ENCODE results near the gene OR2V1.
A peak's percentile ranks its signal among the peaks of the same experiment; 100 is the strongest.
"Not testable (repeated sequence)": the region's sequence is repeated elsewhere in the genome, so short reads cannot be mapped to it uniquely, and the experiment has no call there.

Gene OR2V1

GRCh38 chr5:181133083-181133482 lies 2.1 kb upstream of the OR2V1 start:
- no peak for DNase-seq (ENCODE audit: low read depth)
- no peak overlapping the region for H3K4me3 ChIP-seq (ENCODE audit: low read depth, low read length)

DNA sequence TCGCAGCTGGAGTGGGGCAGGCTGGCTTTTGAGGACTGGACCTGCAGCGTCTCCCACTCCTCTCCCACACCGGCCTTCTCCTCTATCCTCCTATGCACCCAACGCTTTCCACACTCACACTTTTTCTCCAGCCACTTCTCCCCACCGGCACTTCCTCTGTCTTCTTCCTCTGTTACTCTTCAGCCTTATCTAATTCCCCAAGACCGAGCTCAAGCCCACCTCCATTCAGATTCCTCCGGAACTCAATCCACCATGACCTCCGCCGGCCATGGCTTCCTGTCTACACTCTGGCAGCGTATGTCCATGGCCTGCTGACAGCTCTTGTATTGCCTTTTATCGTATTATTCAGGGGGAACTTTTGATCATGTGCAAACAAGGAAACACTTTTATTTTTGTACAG lies 545 bp upstream of the OR2V1 start:
- no peak for DNase-seq (ENCODE audit: low read depth)
- H3K4me3 ChIP-seq (ENCODE audit: low read depth, low read length): no peak overlapping the region

GRCh38 chr5:181130081-181130480 lies 888 bp downstream of the OR2V1 start:
- DNase-seq (ENCODE audit: low read depth); H3K4me3 ChIP-seq (ENCODE audit: low read depth, low read length): not testable (repeated sequence)

- no peak for DNase-seq (ENCODE audit: low read depth)
- no peak overlapping the region for H3K4me3 ChIP-seq (ENCODE audit: low read depth, low read length)
Measured at GRCh38 chr5:181129601-181130000, 1.4 kb downstream of the OR2V1 start.

- no peak for DNase-seq (ENCODE audit: low read depth)
Measured at GRCh38 chr5:181127907-181128626, 2.9 kb downstream of the OR2V1 start.

GRCh38 chr5:181127456-181127855 lies 3.5 kb downstream of the OR2V1 start:
- DNase-seq (ENCODE audit: low read depth): no peak
- no peak overlapping the region for H3K4me3 ChIP-seq (ENCODE audit: low read depth, low read length)

More at GRCh38 chr5:181127907-181128626, 2.9 kb downstream of the OR2V1 start:
- H3K4me3 ChIP-seq (ENCODE audit: low read depth, low read length): no peak overlapping the region

DNA sequence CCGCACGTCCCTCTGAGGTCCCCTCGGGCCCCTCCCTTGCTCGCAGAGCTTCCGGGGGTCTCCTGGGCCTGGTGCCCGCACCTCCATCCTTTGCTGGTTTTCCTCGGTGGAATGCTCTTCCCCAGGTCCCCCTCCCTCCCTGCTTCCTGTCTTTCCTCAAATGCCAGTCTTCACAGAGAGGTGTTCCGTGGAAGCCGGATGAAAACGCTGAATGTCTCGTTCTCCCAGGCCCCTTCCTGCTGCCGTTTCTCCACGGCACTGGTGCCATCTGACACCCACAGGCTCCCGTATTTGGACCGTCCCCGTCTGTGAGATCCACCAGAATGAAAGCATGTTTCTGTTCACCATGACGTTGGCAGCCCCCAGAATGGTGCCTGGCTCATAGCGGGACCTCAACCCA lies 4.1 kb downstream of the OR2V1 start:
- DNase-seq (ENCODE audit: low read depth): no peak

DNA sequence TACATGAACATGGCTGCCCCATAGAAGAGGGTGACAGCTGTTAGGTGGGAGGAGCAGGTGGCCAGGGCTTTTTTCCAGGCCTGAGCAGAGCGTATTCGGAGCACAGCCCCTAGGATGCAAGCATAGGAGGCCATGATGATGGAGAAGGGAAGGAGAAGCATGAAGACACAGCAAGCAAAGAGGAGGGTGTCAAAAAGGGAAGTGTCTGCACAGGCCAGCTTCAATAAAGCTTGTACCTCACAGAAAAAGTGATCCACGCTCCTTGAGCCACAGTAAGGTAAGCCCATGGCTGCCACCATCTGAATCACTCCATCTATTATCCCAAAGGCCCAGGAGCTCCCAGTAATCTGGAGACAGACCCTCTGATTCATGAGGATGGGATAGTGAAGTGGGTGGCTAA lies 6.4 kb downstream of the OR2V1 start:
- DNase-seq (ENCODE audit: low read depth): no peak
- H3K4me3 ChIP-seq (ENCODE audit: low read depth, low read length): no peak overlapping the region

More for the DNA sequence above, 4.1 kb downstream of the OR2V1 start:
- H3K4me3 ChIP-seq (ENCODE audit: low read depth, low read length): no peak overlapping the region

GRCh38 chr5:181121675-181122561 lies 9.1 kb downstream of the OR2V1 start:
- DNase-seq (ENCODE audit: low read depth): no peak
- H3K4me3 ChIP-seq (ENCODE audit: low read depth, low read length): no peak overlapping the region

- no peak for DNase-seq (ENCODE audit: low read depth)
- no peak overlapping the region for H3K4me3 ChIP-seq (ENCODE audit: low read depth, low read length)
Measured at GRCh38 chr5:181120761-181121160, 10.2 kb downstream of the OR2V1 start.

DNA sequence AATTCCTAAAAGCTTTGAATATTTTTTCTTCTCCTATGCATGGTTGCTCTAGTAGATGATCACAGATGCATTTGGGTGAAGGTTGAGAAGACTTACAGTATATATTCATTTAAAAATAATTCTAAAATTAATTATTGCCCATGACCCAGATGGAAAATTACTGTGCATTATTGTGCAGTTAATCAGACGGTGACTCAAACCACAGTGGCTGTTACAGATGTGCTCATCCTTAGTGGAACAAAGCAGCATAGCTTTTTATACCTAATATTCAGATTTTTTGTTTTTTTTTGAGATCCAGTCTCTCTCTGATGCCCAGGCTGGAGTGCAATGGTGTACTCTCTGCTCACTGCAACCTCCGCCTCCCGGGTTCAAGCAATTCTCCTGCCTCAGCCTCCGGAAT lies 10.7 kb downstream of the OR2V1 start:
- H3K4me3 ChIP-seq (ENCODE audit: low read depth, low read length): no peak overlapping the region
- no peak for DNase-seq (ENCODE audit: low read depth)

GRCh38 chr5:181119105-181119504 lies 11.9 kb downstream of the OR2V1 start:
- no peak for DNase-seq (ENCODE audit: low read depth)
- no peak overlapping the region for H3K4me3 ChIP-seq (ENCODE audit: low read depth, low read length)

DNA sequence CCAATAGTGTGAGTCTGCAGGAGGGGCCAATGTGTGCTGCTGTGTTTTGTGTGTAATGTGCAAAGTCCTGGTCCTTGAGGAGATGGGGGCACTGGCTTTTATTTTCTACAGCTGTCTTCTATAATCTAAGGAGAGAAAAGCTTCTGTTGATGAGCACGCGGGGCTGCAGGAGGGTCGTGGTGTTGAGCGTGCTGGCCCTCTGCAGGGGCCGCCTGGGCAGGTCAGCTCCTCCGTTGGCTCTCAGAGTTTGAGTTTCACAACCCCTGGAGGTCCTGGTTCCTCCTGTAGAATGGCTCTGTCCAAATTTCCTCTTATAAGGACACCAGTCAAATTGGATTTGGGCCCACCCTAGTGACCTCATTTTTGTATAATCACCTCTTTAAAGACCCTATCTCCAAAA lies 12.6 kb downstream of the OR2V1 start:
- DNase-seq (ENCODE audit: low read depth): no peak
- no peak overlapping the region for H3K4me3 ChIP-seq (ENCODE audit: low read depth, low read length)

- peak overlapping the region; percentile 21 for H3K4me3 ChIP-seq (ENCODE audit: low read depth, low read length)
- DNase-seq (ENCODE audit: low read depth): no peak
Measured at GRCh38 chr5:181114844-181115778, 15.9 kb downstream of the OR2V1 start.

DNA sequence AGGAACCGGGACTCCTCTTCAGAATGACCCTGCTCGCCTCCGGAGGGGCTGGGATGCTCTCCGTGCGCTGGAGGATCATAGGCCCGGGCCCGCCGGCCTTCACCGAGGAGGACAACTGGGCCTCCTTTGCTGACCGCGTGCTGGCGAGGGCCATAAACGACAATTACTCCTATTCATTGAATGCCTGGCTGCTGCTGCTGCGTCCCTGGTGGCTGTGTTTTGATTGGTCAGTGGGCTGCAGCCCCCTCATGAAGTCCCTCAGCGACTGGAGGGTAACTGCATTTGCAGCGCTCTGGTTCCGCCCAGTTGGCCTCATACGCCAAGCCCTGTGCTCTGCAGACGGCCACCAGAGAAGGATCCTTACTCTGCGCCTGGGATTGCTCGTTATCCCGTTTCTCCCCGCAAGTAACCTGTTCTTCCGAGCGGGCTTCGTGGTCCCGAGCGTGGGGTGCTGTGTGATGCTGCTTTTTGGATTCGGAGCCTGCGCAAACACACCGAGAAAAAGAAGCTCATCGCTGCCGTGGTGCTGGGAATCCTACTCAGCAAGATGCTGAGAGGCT lies 16.6 kb downstream of the OR2V1 start:
- DNase-seq (ENCODE audit: low read depth): no peak
- no peak overlapping the region for H3K4me3 ChIP-seq (ENCODE audit: low read depth, low read length)

- H3K4me3 ChIP-seq (ENCODE audit: low read depth, low read length); DNase-seq (ENCODE audit: low read depth): not testable (repeated sequence)
Measured at GRCh38 chr5:181113572-181113971, 17.4 kb downstream of the OR2V1 start.

- DNase-seq (ENCODE audit: low read depth): no peak
- no peak overlapping the region for H3K4me3 ChIP-seq (ENCODE audit: low read depth, low read length)
Measured at GRCh38 chr5:181112476-181112875, 18.5 kb downstream of the OR2V1 start.

GRCh38 chr5:181111010-181111409 lies 20.0 kb downstream of the OR2V1 start:
- no peak overlapping the region for H3K4me3 ChIP-seq (ENCODE audit: low read depth, low read length)
- DNase-seq (ENCODE audit: low read depth): no peak

- no peak overlapping the region for H3K4me3 ChIP-seq (ENCODE audit: low read depth, low read length)
- no peak for DNase-seq (ENCODE audit: low read depth)
Measured at GRCh38 chr5:181109489-181110013, 21.4 kb downstream of the OR2V1 start.

All from skeletal muscle cell (primary cell).